Left lobe of liver (tissue), 2 donors: ENCODE results near the gene SUPT6H. TPM values are rescaled to one million over a fixed set of nuclear protein-coding genes. Genes with fewer than 3 reads are reported as not detected.
A peak's percentile ranks its signal among the peaks of the same experiment; 100 is the strongest.
"Not testable (repeated sequence)": the region's sequence is repeated elsewhere in the genome, so short reads cannot be mapped to it uniquely, and the experiment has no call there.

Experiments
- ATAC-seq: fragments of 200-7000 bp; cut with Tn5 transposase; one replicate; pipeline ENCODE4 v1.9.1; 2020; ENCODE audit warnings: mild to moderate bottlenecking, moderate library complexity
- DNase-seq: peaks from one replicate; pipeline ENCODE4 v3.0.0-alpha.2; 2020; ENCODE audit warnings: low spot score
- total RNA-seq: library from RNA; stranded (reverse); gene quantifications from one replicate; pipeline ENCODE4 v1.2.1, GENCODE V29; 2021
- donor health status: DM: no; HTN: no; CAD: no; lungs with moderate emphysema.
- donor health status: DM: no; HTN: yes; CAD: no.

SUPT6H gene
- total RNA-seq, 1 donor from 2014 or later: 33.7 TPM

- ATAC-seq (no peak), DNase-seq (peak; percentile 59)
These were observed 55.8 kb downstream of the SUPT6H start, which contains the start of gene RAB34 for GRCh38 chr17:28717578-28718332. Gene RAB34 (minus strand): TSS chr17:28717868. CDS start chr17:28717266, 602 bp downstream.

GRCh38 chr17:28718333-28719020 is 56.5 kb downstream of the SUPT6H start:
- DNase-seq: no peak
- ATAC-seq: no peak

GRCh38 chr17:28719021-28719433 is 57.0 kb downstream of the SUPT6H start:
- ATAC-seq: no peak
- no peak for DNase-seq

DNA sequence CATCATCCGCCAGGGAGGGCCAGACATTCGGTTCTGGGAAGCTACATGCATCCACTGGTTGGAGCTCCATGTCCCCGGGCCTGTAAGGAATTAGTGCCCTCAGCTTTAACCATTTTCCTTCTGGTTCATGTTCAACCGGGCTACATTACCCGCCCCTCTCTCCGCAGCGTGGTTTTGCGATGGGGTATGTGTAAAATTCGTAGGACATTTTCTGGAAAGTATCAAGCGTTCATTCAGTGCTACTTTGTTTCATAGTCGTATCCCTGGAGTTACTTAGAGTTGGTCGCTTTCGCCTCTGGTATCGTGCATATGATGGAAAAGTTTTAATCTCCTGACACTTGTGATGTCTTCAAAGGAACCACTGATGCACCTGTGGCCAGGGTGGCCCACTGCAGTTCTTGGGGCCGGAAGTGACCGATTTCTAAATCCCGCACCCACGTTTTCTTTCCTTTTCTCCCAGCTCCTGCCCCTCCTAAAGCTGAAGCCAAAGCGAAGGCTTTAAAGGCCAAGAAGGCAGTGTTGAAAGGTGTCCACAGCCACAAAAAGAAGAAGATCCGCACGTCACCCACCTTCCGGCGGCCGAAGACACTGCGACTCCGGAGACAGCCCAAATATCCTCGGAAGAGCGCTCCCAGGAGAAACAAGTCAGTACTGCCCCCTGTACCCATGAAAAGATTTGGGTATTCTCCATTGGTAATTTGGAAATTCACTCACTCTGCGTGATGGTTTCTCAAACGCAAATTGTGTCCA is 58.4 kb downstream of the SUPT6H start:
- DNase-seq (no peak), ATAC-seq (no peak)

- DNase-seq, ATAC-seq: not testable (repeated sequence)
These were observed 59.0 kb downstream of the SUPT6H start for GRCh38 chr17:28720997-28721329.

GRCh38 chr17:28722417-28723158 is 60.6 kb downstream of the SUPT6H start:
- no peak for ATAC-seq
- no peak for DNase-seq

GRCh38 chr17:28723159-28723835 is 61.3 kb downstream of the SUPT6H start:
- DNase-seq (no peak), ATAC-seq (no peak)

GRCh38 chr17:28723836-28724499 is 62.0 kb downstream of the SUPT6H start:
- DNase-seq, ATAC-seq: not testable (repeated sequence)

GRCh38 chr17:28724500-28725165 is 62.6 kb downstream of the SUPT6H start:
- DNase-seq (no peak), ATAC-seq (no peak)

DNA sequence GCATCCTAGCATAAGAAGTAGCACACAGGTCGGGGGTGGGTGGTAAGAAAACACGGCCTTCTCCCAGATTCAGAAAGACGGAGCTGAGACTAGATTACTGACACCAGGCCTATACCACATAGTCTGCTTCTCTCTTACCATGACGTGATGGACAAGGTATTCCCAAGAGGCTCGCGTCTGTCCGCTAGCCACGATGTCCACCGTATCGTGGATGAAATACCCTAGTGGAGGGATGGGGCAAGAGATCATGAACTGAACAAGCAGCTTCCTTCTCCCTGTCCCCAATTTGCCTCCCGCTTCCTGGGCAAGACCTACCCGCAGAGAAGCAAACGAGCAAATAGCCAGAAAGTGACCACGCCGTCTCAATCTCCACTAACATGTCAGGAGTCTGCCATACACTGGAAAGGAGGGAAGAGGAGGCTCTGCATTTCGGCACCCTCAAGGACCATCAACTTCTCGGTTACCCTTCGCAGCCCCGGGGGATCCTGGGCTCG is 63.2 kb downstream of the SUPT6H start:
- DNase-seq: no peak
- no peak for ATAC-seq

GRCh38 chr17:28725660-28726225 is 63.7 kb downstream of the SUPT6H start:
- peak; percentile 77 for DNase-seq
- peak; percentile 34 for ATAC-seq

GRCh38 chr17:28726226-28726626 is 64.2 kb downstream of the SUPT6H start, which contains the start of gene TLCD1:
Gene TLCD1 (minus strand): TSS chr17:28726233. CDS start chr17:28726097, 136 bp downstream.
- ATAC-seq (peak; percentile 58), DNase-seq (peak; percentile 78)

DNA sequence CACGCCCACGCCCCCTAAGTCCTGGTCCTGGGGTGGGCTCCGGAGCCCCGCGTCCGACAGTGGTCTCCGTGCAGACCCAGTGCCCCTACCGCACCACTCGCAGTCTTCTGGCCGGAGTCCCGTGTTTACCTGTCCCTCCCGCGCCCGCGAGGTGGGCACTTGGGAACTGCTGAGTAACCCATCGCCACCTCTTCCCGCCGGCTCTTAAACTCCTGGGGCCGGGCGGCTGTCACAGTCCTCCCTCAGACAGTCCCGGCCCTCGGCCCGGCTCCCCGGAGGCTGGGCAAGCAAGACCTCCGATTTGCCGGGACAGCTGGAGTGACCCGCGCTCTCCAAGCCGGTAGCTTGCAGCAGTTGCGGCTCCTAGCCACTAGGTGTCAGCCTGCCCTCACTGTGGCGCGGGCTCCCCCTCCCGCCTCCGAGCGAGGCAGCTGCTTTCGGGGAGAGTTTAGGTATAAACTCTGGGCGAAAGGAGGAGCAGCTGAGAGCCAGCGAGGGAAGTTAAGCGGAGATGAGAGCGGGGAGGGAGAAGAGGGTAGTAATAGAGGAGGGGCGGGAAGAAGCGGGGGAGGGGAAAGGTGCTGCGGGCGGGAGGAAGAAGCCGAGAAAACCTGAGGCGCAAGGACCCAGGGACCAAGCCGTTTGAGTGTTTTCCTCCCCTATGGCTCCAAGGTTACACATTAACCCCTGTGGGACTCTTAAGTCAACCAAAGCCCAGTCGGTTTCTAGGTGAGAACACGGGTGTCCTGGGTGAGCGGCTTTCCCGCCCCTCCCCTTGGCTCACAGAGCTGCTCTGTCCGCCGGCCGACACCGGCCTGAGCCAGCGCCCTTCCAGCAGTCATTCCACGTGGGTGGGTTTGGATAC is 64.9 kb downstream of the SUPT6H start:
- ATAC-seq (peak; percentile 79), DNase-seq (peak; percentile 93)

- ATAC-seq: peak; percentile 70
- DNase-seq: peak; percentile 95
These were observed 66.6 kb downstream of the SUPT6H start, which contains the start of gene NEK8 for GRCh38 chr17:28728364-28729200. Gene NEK8 (plus strand): TSS chr17:28728788. CDS start chr17:28728814, 26 bp downstream.

- DNase-seq (no peak), ATAC-seq (no peak)
These were observed 67.9 kb downstream of the SUPT6H start for GRCh38 chr17:28729950-28730330.

GRCh38 chr17:28733346-28733745 is 71.3 kb downstream of the SUPT6H start:
- DNase-seq (no peak), ATAC-seq (no peak)
